GM23338 (cell line): Measurements from ENCODE around the gene GAS2L3. TPM values are rescaled to one million over a fixed set of nuclear protein-coding genes. Genes with fewer than 3 reads are reported as not detected.

Experiments
- ATAC-seq: fragments of 200-7000 bp; cut with Tn5 transposase; 3 replicates; pipeline ENCODE4 v1.9.1; 2020
- DNase-seq: peaks from one replicate; pipeline ENCODE4 v3.0.0-alpha.2; 2015; ENCODE audit warnings: low spot score
- H2AFZ ChIP-seq: fragments of 200-600 bp; sonication (generic); 2 replicates; pipeline ENCODE4 v1.8.0; 2016; ENCODE audit warnings: antibody characterized with exemption, mild to moderate bottlenecking, moderate library complexity
- H3F3A ChIP-seq: fragments of 200-600 bp; sonication (generic); replicated peaks from 2 replicates; pipeline ENCODE4 v1.8.0; 2017; ENCODE audit warnings: antibody characterized with exemption, mixed run types, low read depth
- H3K27ac ChIP-seq: fragments of 200-600 bp; sonication (generic); 2 replicates; pipeline ENCODE4 v1.6.1; 2016; ENCODE audit warnings: low read depth
- H3K27me3 ChIP-seq: fragments of 200-600 bp; sonication (generic); 2 replicates; pipeline ENCODE4 v1.8.0; 2016; ENCODE audit warnings: mild to moderate bottlenecking, mixed run types, moderate library complexity; ENCODE audit not compliant: insufficient read depth
- H3K36me3 ChIP-seq: fragments of 200-600 bp; sonication (generic); 2 replicates; pipeline ENCODE4 v1.8.0; 2016; ENCODE audit warnings: mild to moderate bottlenecking; ENCODE audit not compliant: insufficient read depth
- H3K4me1 ChIP-seq: fragments of 200-600 bp; sonication (generic); 2 replicates; pipeline ENCODE4 v1.8.0; 2016; ENCODE audit warnings: mild to moderate bottlenecking, moderate library complexity; ENCODE audit not compliant: insufficient read depth
- H3K4me2 ChIP-seq: fragments of 200-600 bp; sonication (generic); 2 replicates; pipeline ENCODE4 v1.7.1; 2017; ENCODE audit warnings: mixed run types
- H3K4me3 ChIP-seq: fragments of 200-600 bp; sonication (generic); 2 replicates; pipeline ENCODE4 v1.6.1; 2016; ENCODE audit warnings: mixed run types
- H3K79me2 ChIP-seq: fragments of 200-600 bp; sonication (generic); replicated peaks from 2 replicates; pipeline ENCODE4 v1.8.0; 2017; ENCODE audit warnings: mild to moderate bottlenecking; ENCODE audit not compliant: insufficient read depth
- H3K9me2 ChIP-seq: fragments of 200-600 bp; sonication (generic); 2 replicates; pipeline ENCODE4 v1.8.0; 2017; ENCODE audit not compliant: insufficient read depth
- H4K20me1 ChIP-seq: fragments of 200-600 bp; sonication (generic); replicated peaks from 2 replicates; pipeline ENCODE4 v1.8.0; 2017; ENCODE audit warnings: mild to moderate bottlenecking; ENCODE audit not compliant: insufficient read depth
- H3K27ac Mint-ChIP-seq: 2 replicates; pipeline ENCODE4 v1.8.0; 2020; ENCODE audit warnings: inconsistent platforms, mild to moderate bottlenecking, moderate library complexity, mixed read lengths
- H3K27me3 Mint-ChIP-seq: 3 replicates; pipeline ENCODE4 v1.8.0; 2022; ENCODE audit warnings: low read depth, mild to moderate bottlenecking, moderate library complexity, mixed read lengths, inconsistent platforms; ENCODE audit not compliant: insufficient read depth, poor library complexity
- H3K36me3 Mint-ChIP-seq: 3 replicates; pipeline ENCODE4 v1.8.0; 2021; ENCODE audit warnings: low read depth, mild to moderate bottlenecking, inconsistent platforms, moderate library complexity, mixed read lengths
- H3K4me1 Mint-ChIP-seq: 3 replicates; pipeline ENCODE4 v1.8.0; 2020; ENCODE audit warnings: mild to moderate bottlenecking, inconsistent platforms, mixed read lengths
- H3K4me3 Mint-ChIP-seq: 3 replicates; pipeline ENCODE4 v1.8.0; 2021; ENCODE audit warnings: moderate library complexity, mild to moderate bottlenecking, inconsistent platforms, mixed read lengths
- H3K9me3 Mint-ChIP-seq: 3 replicates; pipeline ENCODE4 v1.8.0; 2020; ENCODE audit warnings: moderate library complexity, mild to moderate bottlenecking, inconsistent platforms, mixed read lengths
- REST ChIP-seq: IDR thresholded peaks from one replicate; pipeline ENCODE4 v1.6.1; 2018; ENCODE audit warnings: antibody characterized with exemption; ENCODE audit not compliant: unreplicated experiment
- polyA plus RNA-seq: library from polyadenylated mRNA; unstranded; fragments of >200 nt; fragmentation: Nextera tagmentation; extraction: Ambion mirVana; gene quantifications from 2 replicates; pipeline ENCODE4 v1.2.1, GENCODE V29; 2016
- small RNA-seq: library from RNA; depleted of rRNA; stranded (forward); fragments of <200 nt; gene quantifications from one replicate; pipeline ENCODE3, GENCODE V24; 2014; ENCODE audit warnings: low replicate concordance
- total RNA-seq: library from RNA; depleted of rRNA; stranded (reverse); fragments of >200 nt; shearing (Covaris generic); gene quantifications from 2 replicates; pipeline ENCODE4 v1.2.3, GENCODE V29; 2014; rRNA removed
- TF ChIP-seq, protein P1 (sequence below): IDR thresholded peaks from 2 replicates; pipeline ENCODE4 v1.6.1; 2016; ENCODE audit warnings: antibody characterized with exemption

The GAS2L3 gene
- total and polyA plus RNA-seq, 2 experiments from 2014 or later: 9.7 to 22.3 TPM

DNA sequence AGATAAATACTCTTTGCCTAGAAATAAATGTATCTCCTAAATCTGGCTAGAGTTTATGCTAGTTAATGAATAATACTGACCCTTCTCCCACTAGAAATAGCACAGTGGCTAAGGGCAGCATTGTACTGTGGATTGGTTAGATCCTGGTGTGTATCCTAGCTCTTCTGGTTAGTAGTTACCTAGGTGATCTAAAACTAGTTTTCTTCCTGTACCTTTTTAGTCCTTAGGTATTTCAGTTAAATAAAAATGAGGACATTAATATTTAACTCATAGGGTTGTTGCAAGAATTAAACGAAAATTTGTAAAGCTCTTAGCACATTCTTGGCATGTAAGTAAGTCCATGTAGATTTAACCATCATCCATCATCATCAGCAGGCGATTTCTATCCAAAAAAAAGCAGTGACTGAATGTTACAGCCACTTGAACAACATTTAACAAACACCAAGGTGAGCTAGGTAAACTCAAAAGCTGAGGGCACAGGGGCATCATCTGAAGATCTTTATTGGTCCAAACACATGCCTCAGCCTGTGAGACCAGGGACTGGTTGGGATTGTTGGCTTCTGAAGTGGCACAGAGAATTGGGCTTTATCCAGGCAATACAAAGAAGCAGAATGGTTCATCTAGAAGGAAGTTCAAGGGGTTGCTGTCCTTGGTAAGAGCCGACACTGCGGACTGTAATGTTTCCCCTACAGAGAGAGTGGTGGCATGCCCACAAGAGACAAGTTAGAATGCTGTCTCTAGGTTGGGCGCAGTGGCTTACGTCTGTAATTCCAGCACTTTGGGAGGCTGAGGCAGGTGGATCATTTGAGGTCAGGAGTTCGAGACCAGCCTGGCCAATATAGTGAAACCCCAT is 100.8 kb downstream of the GAS2L3 start:
- no peaks in the 10 kb centered on the region for H3K9me2 ChIP-seq
- H3K9me3 Mint-ChIP-seq: peaks cover 5% of the 10 kb centered on the region; the same call in 1 of the 3 replicates
- peak; percentile 24 for TF ChIP-seq REST
- TF ChIP-seq, protein P1, sequence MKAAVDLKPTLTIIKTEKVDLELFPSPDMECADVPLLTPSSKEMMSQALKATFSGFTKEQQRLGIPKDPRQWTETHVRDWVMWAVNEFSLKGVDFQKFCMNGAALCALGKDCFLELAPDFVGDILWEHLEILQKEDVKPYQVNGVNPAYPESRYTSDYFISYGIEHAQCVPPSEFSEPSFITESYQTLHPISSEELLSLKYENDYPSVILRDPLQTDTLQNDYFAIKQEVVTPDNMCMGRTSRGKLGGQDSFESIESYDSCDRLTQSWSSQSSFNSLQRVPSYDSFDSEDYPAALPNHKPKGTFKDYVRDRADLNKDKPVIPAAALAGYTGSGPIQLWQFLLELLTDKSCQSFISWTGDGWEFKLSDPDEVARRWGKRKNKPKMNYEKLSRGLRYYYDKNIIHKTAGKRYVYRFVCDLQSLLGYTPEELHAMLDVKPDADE: no peak
- no peak overlapping the region for H3K4me2 ChIP-seq
- H3K36me3 Mint-ChIP-seq: no peaks in the 10 kb centered on the region; the same call in 2 of the 3 replicates
- no peak overlapping the region for H3K27ac Mint-ChIP-seq
- no peaks in the 10 kb centered on the region for H3K4me1 Mint-ChIP-seq
- no peak for ATAC-seq
- no peak overlapping the region for H3K4me3 Mint-ChIP-seq
- H3K27me3 Mint-ChIP-seq: peaks cover 4% of the 10 kb centered on the region
- H2AFZ ChIP-seq: no peak overlapping the region
- H3F3A ChIP-seq: no peaks in the 10 kb centered on the region
- no peaks in the 10 kb centered on the region for H3K4me1 ChIP-seq
- DNase-seq: no peak
- no peaks in the 10 kb centered on the region for H4K20me1 ChIP-seq
- no peak overlapping the region for H3K27ac ChIP-seq
- no peaks in the 10 kb centered on the region for H3K27me3 ChIP-seq
- H3K4me3 ChIP-seq: no peak overlapping the region
- H3K79me2 ChIP-seq: no peaks in the 10 kb centered on the region
- H3K36me3 ChIP-seq: no peaks in the 10 kb centered on the region

Small RNA genes lying within 50 kb of the gene (small RNA-seq; reads per million reads assigned to genes)
- gene AC010200.2: not detected

Other genes with a start within 250 kb of the GAS2L3 start
- 0.24 TPM in 1 of 2 replicates, not detected in the other for gene SLC17A8, start 216.6 kb upstream of the GAS2L3 start, total RNA-seq
- gene SLC17A8, start 216.6 kb upstream of the GAS2L3 start, polyA plus RNA-seq: 0.05 TPM in 1 of 2 replicates, not detected in the other
- gene NR1H4, start 99.8 kb upstream of the GAS2L3 start, total RNA-seq: not detected in 2 replicates
- gene NR1H4, start 99.8 kb upstream of the GAS2L3 start, polyA plus RNA-seq: not detected in 2 replicates
- 2.6 and 8.7 TPM in 2 replicates for gene ANO4, start 221.1 kb downstream of the GAS2L3 start, total RNA-seq
- gene ANO4, start 221.1 kb downstream of the GAS2L3 start, polyA plus RNA-seq: 0.89 and 1.7 TPM in 2 replicates